ENCODE measurements around the gene IL23R.

IL23R gene, protein sequence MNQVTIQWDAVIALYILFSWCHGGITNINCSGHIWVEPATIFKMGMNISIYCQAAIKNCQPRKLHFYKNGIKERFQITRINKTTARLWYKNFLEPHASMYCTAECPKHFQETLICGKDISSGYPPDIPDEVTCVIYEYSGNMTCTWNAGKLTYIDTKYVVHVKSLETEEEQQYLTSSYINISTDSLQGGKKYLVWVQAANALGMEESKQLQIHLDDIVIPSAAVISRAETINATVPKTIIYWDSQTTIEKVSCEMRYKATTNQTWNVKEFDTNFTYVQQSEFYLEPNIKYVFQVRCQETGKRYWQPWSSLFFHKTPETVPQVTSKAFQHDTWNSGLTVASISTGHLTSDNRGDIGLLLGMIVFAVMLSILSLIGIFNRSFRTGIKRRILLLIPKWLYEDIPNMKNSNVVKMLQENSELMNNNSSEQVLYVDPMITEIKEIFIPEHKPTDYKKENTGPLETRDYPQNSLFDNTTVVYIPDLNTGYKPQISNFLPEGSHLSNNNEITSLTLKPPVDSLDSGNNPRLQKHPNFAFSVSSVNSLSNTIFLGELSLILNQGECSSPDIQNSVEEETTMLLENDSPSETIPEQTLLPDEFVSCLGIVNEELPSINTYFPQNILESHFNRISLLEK

DNA sequence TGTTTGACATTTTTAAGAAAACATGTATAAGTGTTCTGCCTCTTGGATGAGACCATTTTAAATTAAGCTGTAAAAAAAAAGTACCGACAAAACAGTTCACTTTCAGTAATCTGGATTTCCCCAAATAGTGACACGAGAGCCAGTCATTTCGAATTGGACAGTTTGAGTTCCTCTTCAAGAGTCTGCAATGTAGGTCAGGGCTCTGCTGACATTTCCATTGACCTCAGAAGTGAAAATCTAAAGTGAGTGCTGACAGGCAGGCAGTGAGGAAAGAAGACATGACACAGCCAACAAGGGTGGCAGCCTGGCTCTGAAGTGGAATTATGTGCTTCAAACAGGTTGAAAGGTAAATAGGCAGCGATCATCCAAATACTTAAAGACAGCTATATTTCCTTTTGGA lies at the start of gene IL23R:
Gene IL23R (plus strand): TSS at position 259 of the 400 bp plus-strand sequence. CDS start 1,667 bp downstream, outside the sequence.
- Histone ChIP-seq H3K36me3 (ENCODE audit: control insufficient read depth, insufficient read depth, low read length) (no peaks in the 10 kb centered on the region), H3K9me3 (ENCODE audit: control insufficient read depth, low read length) (no peaks in the 10 kb centered on the region), H3K4me3 (ENCODE audit: low read length) (no peak within 1 kb of the TSS), H3K9ac (ENCODE audit: low read length) (no peak within 1 kb of the TSS), H3K27me3 (ENCODE audit: control insufficient read depth, insufficient read depth, low read length) (no peaks in the 10 kb centered on the region), H3K4me1 (ENCODE audit: control insufficient read depth, insufficient read depth, low read length) (no peaks in the 10 kb centered on the region)

DNA sequence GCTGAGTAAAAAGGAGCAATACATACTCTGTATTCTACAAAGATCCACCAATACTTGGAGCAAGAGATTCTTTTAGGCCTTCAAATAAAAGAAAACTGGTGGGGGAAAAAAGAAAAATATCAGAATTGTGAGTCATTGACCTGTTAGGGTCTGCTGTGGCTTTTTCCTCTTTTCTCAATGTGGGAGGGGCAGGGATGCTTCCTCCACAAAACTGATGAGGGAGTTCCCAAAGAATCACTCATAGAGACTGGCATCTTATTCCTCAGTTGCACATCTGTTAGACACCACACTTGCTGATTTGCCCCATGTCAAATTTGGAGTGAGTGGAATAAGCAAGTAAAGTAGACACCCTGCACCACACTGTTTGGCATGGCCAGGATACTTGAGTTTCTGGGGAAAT lies 48.1 kb upstream of the IL23R start:
- H3K9ac ChIP-seq (ENCODE audit: low read length), result no peak overlapping the region
- H3K4me1 ChIP-seq (ENCODE audit: control insufficient read depth, insufficient read depth, low read length), result no peaks in the 10 kb centered on the region
- no peaks in the 10 kb centered on the region for H3K27me3 ChIP-seq (ENCODE audit: control insufficient read depth, insufficient read depth, low read length)
- H3K36me3 ChIP-seq (ENCODE audit: control insufficient read depth, insufficient read depth, low read length), result no peaks in the 10 kb centered on the region
- H3K9me3 ChIP-seq (ENCODE audit: control insufficient read depth, low read length), result no peaks in the 10 kb centered on the region
- H3K4me3 ChIP-seq (ENCODE audit: low read length), result no peak overlapping the region

DNA sequence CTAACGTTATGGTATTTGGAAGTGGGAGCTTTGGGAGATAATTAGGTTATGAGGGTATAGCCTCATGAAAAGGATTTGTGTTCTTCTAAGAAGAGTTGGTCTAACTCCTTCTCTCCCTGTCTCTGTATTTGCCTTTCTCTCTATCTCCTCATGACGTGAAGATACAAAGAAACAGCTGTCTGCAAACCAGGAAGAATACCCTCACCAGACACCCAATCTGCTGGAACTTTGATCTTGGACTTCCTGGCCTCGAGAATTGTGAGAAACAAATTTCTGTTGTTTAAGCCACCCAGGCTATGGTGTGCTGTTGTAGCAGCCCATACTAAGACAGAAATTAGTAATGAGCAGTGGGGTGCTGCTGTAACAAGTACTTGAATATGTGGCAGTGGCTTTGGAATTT lies 47.6 kb upstream of the IL23R start:
- H3K9me3 ChIP-seq (ENCODE audit: control insufficient read depth, low read length), result no peaks in the 10 kb centered on the region
- no peaks in the 10 kb centered on the region for H3K4me1 ChIP-seq (ENCODE audit: control insufficient read depth, insufficient read depth, low read length)
- H3K9ac ChIP-seq (ENCODE audit: low read length), result no peak overlapping the region
- H3K36me3 ChIP-seq (ENCODE audit: control insufficient read depth, insufficient read depth, low read length), result no peaks in the 10 kb centered on the region
- no peaks in the 10 kb centered on the region for H3K27me3 ChIP-seq (ENCODE audit: control insufficient read depth, insufficient read depth, low read length)
- no peak overlapping the region for H3K4me3 ChIP-seq (ENCODE audit: low read length)

DNA sequence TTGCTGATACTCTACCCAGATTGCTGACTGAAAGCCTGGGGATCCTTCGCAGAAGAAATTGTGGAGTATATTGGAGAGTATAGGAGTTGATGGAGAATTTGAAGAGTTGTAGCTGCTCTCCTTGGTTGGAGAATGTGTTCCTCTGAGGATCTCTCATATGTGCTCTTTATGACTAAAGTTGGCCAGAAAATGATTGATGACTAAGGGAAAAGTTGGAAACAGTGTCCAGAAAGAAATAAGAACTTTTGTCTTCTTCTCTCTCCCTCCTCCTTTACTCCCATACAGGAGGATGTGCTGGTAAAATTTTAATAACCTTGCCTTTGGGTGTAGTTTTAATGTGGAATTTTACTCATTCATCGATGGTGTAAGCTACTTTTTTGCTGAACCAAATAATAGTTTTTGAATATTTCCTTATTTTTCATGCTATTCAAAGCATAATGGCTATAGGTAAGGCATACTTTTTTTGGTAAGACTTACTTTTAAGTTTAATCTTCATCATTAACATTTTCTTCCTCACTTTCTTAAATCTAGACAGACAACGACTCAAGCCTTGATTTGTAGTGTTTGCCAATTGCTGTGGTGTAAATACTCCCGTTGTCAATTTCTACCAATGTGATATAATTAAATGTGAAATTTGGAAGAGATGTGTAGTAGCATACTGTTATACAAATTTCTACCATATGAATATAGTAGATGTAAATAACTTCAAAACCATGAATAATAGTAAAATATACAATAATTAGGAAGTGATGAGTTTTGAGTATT lies 45.2 kb upstream of the IL23R start:
- H3K4me3 ChIP-seq (ENCODE audit: low read length), result no peak overlapping the region
- no peaks in the 10 kb centered on the region for H3K9me3 ChIP-seq (ENCODE audit: control insufficient read depth, low read length)
- H3K4me1 ChIP-seq (ENCODE audit: control insufficient read depth, insufficient read depth, low read length), result no peaks in the 10 kb centered on the region
- H3K36me3 ChIP-seq (ENCODE audit: control insufficient read depth, insufficient read depth, low read length), result no peaks in the 10 kb centered on the region
- no peak overlapping the region for H3K9ac ChIP-seq (ENCODE audit: low read length)
- no peaks in the 10 kb centered on the region for H3K27me3 ChIP-seq (ENCODE audit: control insufficient read depth, insufficient read depth, low read length)

DNA sequence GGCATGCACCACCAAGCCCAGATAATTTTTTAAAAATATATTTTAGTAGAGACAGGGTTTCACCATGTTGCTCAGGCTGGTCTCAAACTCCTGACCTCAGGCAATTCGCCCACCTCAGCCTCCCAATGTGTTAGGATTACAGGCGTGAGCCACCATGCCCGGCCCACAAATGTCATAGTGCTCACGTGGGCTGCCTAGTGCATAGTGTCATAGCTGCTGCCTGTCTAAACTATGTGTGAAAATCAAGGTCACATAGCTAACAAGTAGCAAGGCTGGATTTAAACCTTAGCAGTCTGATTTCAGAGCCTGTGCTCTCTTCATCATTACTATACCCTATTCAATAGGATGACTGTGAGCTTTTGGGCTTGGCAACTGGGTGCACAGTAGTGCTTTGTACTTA lies 41.8 kb upstream of the IL23R start:
- no peaks in the 10 kb centered on the region for H3K27me3 ChIP-seq (ENCODE audit: control insufficient read depth, insufficient read depth, low read length)
- H3K4me1 ChIP-seq (ENCODE audit: control insufficient read depth, insufficient read depth, low read length), result no peaks in the 10 kb centered on the region
- no peaks in the 10 kb centered on the region for H3K9me3 ChIP-seq (ENCODE audit: control insufficient read depth, low read length)
- no peaks in the 10 kb centered on the region for H3K36me3 ChIP-seq (ENCODE audit: control insufficient read depth, insufficient read depth, low read length)
- no peak overlapping the region for H3K9ac ChIP-seq (ENCODE audit: low read length)
- H3K4me3 ChIP-seq (ENCODE audit: low read length), result no peak overlapping the region

DNA sequence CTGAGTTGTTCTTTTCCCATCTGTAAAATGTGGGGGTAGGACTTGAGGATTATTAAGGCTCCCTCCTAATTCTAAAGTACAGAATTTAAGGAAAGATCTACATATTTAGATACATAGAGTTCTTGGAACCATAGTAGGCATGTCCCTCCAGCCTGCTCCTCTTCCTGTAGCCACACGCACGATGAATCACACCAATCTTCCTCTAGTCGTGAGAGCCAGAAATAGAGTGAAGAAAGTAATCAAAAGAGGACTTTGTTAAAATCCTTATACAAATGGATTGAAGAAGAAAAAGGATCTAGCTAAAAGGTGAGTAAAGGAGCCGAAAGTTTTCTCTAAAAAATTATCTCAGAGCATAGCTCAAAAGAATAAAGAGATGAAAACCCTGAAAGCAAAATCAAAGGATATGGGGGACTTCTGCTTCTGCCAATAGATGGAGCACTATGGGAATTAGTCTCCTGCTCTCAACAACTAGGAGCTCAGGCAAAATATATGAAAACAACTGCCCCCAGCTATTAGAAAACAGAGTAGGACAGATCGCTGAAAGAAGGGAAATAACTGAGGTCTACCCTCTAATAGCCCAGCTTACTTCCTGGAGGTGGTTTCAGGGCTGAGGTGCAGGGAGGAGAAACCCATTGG lies 40.0 kb upstream of the IL23R start:
- no peaks in the 10 kb centered on the region for H3K27me3 ChIP-seq (ENCODE audit: control insufficient read depth, insufficient read depth, low read length)
- H3K9ac ChIP-seq (ENCODE audit: low read length), result no peak overlapping the region
- no peaks in the 10 kb centered on the region for H3K36me3 ChIP-seq (ENCODE audit: control insufficient read depth, insufficient read depth, low read length)
- H3K4me1 ChIP-seq (ENCODE audit: control insufficient read depth, insufficient read depth, low read length), result no peaks in the 10 kb centered on the region
- H3K9me3 ChIP-seq (ENCODE audit: control insufficient read depth, low read length), result no peaks in the 10 kb centered on the region
- no peak overlapping the region for H3K4me3 ChIP-seq (ENCODE audit: low read length)

DNA sequence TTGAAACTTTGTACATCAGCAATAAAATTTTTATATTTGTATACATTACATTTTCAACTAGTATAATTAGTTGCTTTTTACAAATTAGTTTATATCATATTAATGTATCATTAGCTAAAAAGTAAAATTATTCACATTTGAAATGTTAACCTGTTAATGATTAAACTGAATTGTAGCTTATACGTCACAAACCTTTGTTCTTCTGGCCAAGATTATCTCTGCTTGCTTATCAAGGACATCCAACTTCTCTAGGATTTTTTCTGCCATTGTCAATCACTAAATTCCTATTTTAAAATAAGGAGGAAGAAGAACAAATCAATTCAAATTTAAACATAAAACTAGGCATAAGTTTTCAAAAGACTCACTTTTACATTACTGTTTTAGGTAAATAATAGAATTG lies 39.3 kb upstream of the IL23R start:
- no peaks in the 10 kb centered on the region for H3K36me3 ChIP-seq (ENCODE audit: control insufficient read depth, insufficient read depth, low read length)
- H3K9me3 ChIP-seq (ENCODE audit: control insufficient read depth, low read length), result no peaks in the 10 kb centered on the region
- no peaks in the 10 kb centered on the region for H3K4me1 ChIP-seq (ENCODE audit: control insufficient read depth, insufficient read depth, low read length)
- H3K9ac ChIP-seq (ENCODE audit: low read length), result no peak overlapping the region
- no peaks in the 10 kb centered on the region for H3K27me3 ChIP-seq (ENCODE audit: control insufficient read depth, insufficient read depth, low read length)
- no peak overlapping the region for H3K4me3 ChIP-seq (ENCODE audit: low read length)

DNA sequence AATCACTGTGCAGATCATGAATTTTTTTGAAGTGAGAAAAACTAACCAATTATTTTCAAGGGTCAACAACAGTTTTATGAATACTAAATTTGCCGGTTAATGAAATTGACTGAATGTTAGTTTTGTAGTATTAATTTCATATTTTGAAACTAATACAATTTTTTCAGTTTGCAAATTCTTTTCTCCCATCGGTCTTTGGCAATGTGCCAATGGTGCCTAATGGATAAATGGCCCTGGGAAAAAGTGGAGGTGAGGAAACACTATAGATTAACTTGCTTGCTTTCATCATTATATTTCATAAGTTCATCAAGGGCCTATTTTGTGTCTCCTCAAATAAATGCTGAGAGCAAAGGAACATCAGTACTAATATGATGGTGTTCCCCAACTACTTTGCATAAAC lies 35.6 kb upstream of the IL23R start:
- Histone ChIP-seq H3K9ac (ENCODE audit: low read length) (no peak overlapping the region), H3K27me3 (ENCODE audit: control insufficient read depth, insufficient read depth, low read length) (no peaks in the 10 kb centered on the region), H3K4me3 (ENCODE audit: low read length) (no peak overlapping the region), H3K4me1 (ENCODE audit: control insufficient read depth, insufficient read depth, low read length) (no peaks in the 10 kb centered on the region), H3K36me3 (ENCODE audit: control insufficient read depth, insufficient read depth, low read length) (no peaks in the 10 kb centered on the region), H3K9me3 (ENCODE audit: control insufficient read depth, low read length) (no peaks in the 10 kb centered on the region)

DNA sequence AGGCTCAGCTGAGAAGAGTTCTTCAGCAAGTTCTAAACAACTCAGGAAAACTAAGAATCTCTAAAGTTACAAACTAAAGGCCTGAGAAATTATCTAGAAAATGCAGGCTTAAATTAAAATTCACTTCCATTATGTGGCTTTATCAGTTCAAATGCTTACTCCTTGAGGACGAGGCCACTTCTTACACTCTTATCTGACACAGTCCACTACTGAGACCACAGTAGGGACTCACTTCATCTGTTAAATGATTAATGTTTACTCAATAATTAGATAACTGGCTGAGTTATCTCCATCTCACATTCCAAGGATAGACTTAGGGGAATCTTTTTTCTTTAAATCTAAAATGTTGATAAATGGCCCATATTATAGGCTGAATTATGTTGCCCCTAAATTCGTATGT lies 33.1 kb upstream of the IL23R start:
- peaks cover 12% of the 10 kb centered on the region for H3K4me1 ChIP-seq (ENCODE audit: control insufficient read depth, insufficient read depth, low read length)
- H3K9me3 ChIP-seq (ENCODE audit: control insufficient read depth, low read length), result no peaks in the 10 kb centered on the region
- H3K4me3 ChIP-seq (ENCODE audit: low read length), result no peak overlapping the region
- no peaks in the 10 kb centered on the region for H3K27me3 ChIP-seq (ENCODE audit: control insufficient read depth, insufficient read depth, low read length)
- no peaks in the 10 kb centered on the region for H3K36me3 ChIP-seq (ENCODE audit: control insufficient read depth, insufficient read depth, low read length)
- H3K9ac ChIP-seq (ENCODE audit: low read length), result no peak overlapping the region

DNA sequence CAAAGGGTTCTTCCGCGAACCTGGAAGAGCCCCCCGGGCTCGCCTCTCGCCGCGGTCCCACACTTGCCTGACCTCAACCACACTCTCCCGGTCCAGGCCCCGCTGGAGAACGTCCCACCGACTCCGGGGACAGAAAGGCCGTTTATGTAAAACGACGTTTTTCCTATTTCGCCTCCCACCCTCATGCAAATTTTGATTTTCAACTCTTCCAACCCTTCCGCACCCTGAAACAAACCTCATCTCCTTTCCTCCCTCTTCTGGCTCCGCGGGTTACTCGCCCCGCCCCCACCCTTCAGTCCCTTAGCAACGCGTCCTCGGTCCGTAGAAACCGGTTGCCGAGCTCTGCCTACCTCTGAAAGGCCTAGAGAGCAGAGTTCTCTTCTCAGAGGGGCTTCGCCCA lies 31.6 kb upstream of the IL23R start, which contains the start of gene C1orf141:
Gene C1orf141 (minus strand): TSS at position 276 of the 400 bp plus-strand sequence. CDS start 7,730 bp downstream, outside the sequence.
- Histone ChIP-seq H3K4me1 (ENCODE audit: control insufficient read depth, insufficient read depth, low read length) (peaks cover 25% of the 10 kb centered on the region), H3K27me3 (ENCODE audit: control insufficient read depth, insufficient read depth, low read length) (no peaks in the 10 kb centered on the region), H3K4me3 (ENCODE audit: low read length) (no peak within 1 kb of the TSS), H3K9me3 (ENCODE audit: control insufficient read depth, low read length) (no peaks in the 10 kb centered on the region), H3K9ac (ENCODE audit: low read length) (no peak within 1 kb of the TSS), H3K36me3 (ENCODE audit: control insufficient read depth, insufficient read depth, low read length) (no peaks in the 10 kb centered on the region)

DNA sequence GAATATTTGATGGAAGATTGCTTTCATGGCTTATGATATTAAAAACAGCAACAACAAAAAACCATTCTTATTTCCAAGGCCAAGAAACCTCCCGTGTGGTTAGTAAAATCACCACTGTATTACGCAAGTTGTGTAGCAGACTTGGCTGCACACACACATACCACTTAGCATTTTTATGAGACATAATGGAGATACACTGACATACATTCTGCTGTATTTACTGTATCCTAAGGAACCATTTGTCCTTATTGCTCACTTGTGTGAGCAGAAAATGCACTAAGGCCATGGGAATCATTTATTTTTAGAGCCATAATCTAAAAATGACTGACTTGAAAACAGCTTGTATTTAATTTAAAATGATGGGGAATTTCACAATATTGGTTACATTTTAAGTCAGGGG lies 30.9 kb upstream of the IL23R start:
- no peaks in the 10 kb centered on the region for H3K9me3 ChIP-seq (ENCODE audit: control insufficient read depth, low read length)
- H3K4me3 ChIP-seq (ENCODE audit: low read length), result no peak overlapping the region
- no peak overlapping the region for H3K9ac ChIP-seq (ENCODE audit: low read length)
- peaks cover 31% of the 10 kb centered on the region for H3K4me1 ChIP-seq (ENCODE audit: control insufficient read depth, insufficient read depth, low read length)
- no peaks in the 10 kb centered on the region for H3K27me3 ChIP-seq (ENCODE audit: control insufficient read depth, insufficient read depth, low read length)
- H3K36me3 ChIP-seq (ENCODE audit: control insufficient read depth, insufficient read depth, low read length), result no peaks in the 10 kb centered on the region

Data from mucosa of stomach (tissue), 1 donor.